Adrenal gland (tissue), 5 donors: ENCODE measurements around the gene PCDH9.

Source experiments
- CTCF ChIP-seq, 6 experiments: fragments of 450-650 bp in 4 of 6; fragments of 200-600 bp in 2 of 6; sonication (generic) in 1 of 6; IDR thresholded peaks; 1 replicate in 5 of 6; 2 replicates in 1 of 6; pipeline versions ENCODE4 v1.5.1 to v1.8.0; 2016 to 2021; ENCODE audit warnings: antibody characterized with exemption in 6 of 6, mild to moderate bottlenecking in 2 of 6, moderate library complexity in 1 of 6
- POLR2A ChIP-seq, 2 donors: fragments of 450-650 bp; IDR thresholded peaks; one replicate each; pipeline ENCODE4 v1.6.1; 2017; ENCODE audit warnings: antibody characterized with exemption in 2 of 2, mild to moderate bottlenecking in 2 of 2, moderate library complexity in 1 of 2
- donor health status: DM: no; HTN: no; CAD: no.

- TF ChIP-seq CTCF (IDR thresholded peaks at IDR 0.05) (no peak), POLR2A (IDR thresholded peaks at IDR 0.05) (no peak)
Measured at GRCh38 chr13:66532845-66533244, 697.3 kb downstream of the PCDH9 start.
